Right forelimb (tissue), 1 donor: ENCODE measurements around the gene PHACTR1.

Experiments used
- DNase-seq: peaks from one replicate; pipeline ENCODE4 v3.0.0-alpha.2; 2018

The PHACTR1 gene

DNA sequence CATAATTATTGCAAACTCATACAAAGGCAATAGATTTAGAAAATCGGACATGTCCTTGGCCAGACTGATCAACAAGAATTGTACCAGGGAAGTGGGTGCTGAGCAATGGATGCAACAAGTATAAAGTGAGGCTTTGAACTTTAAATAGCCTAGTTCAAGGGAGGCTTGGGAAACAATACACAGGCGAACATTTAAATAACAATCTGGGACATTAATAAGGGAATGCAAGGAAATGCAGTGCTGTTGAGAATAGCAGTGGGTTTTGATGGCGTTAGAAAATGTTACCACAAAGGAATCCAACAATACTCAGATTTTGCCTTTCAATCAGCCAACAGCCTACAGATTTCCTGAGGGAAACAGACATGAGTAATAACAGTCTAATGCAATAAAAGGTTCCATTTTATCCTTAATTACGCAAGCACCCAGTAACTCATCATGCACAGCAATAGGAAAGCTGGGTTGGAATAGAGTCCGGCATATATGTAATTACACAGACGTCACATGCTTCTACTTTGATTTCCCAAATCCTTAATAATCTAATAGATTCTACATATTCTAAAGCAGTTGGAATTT, 134.6 kb downstream of the PHACTR1 start:
- DNase-seq = no peak

DNA sequence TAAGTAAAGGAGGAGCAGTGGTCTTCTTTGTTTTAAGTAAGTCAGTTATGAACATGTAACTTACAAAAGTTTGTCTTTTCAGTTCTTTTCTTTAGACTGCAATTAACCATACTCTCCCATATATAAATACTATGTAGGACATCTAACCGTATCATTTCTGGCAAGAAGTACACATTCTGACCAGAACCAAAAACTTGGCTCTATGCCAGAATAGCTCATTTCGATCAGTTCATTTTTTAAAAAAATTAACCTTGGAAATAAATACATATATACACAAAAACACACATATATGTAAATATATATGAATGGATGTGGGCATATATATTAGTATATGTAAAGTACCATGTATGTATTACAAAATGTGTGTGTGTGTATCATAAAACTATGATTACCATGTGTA, 145.0 kb downstream of the PHACTR1 start:
- no peak for DNase-seq

GRCh38 chr6:12865117-12865516, 148.6 kb downstream of the PHACTR1 start:
- DNase-seq = no peak

- DNase-seq = no peak
Measured at GRCh38 chr6:12865671-12866181, 149.2 kb downstream of the PHACTR1 start.

- DNase-seq = no peak
Measured at GRCh38 chr6:12866422-12867029, 150.0 kb downstream of the PHACTR1 start.

- DNase-seq = no peak
Measured at GRCh38 chr6:12869816-12870432, 153.4 kb downstream of the PHACTR1 start.

- DNase-seq = no peak
Measured at GRCh38 chr6:12873691-12874090, 157.1 kb downstream of the PHACTR1 start.

- no peak for DNase-seq
Measured at GRCh38 chr6:12875051-12875450, 158.5 kb downstream of the PHACTR1 start.

DNA sequence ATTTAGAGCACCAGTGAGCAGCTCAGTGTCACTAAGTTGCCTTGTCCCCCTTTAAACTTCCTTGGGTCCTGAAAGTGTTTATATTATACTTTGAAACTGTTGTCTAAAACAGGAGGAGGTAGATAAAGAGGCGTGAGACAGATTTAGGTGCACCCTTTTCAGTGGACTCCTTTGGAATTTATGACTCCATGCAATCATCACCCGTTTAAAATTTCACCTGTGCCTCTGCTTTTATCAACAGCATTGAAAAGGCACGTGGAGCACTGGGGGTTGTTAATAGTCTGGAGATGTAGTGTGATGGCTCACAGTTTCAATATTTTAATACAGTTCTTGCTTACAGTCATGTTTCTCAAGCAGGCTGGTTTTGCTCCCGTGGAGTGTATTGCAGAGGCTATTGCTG, 162.2 kb downstream of the PHACTR1 start:
- DNase-seq = no peak

DNA sequence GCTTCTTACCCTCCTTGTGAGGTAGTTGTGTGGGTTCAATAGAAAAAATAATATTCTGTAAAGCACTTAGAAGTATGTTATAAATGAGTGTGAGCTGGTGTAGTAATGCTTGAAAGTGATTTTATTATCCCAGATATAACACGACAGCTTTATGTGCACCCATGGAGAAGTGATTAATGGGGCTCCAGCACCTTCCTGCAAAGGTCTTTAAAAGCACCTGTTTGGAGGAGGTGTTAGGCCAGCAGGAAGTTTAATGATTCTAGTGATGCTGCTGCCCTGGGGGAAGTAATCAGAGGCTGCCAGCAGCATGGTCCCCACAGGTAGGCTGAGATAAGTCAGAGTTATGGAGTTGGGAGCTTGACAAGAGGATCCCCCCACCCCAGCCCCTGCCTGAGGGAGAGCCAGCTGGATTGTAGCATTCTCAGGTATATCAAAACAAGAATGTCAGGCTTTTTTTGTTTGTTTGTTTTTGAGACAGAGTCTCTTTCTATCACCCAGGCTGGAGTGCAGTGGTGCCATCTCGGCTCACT, 166.3 kb downstream of the PHACTR1 start:
- DNase-seq = no peak

- DNase-seq = no peak
Measured at GRCh38 chr6:12884983-12885382, 168.4 kb downstream of the PHACTR1 start.

- DNase-seq = peak; percentile 64
Measured at GRCh38 chr6:12886961-12887775, 170.6 kb downstream of the PHACTR1 start.

DNA sequence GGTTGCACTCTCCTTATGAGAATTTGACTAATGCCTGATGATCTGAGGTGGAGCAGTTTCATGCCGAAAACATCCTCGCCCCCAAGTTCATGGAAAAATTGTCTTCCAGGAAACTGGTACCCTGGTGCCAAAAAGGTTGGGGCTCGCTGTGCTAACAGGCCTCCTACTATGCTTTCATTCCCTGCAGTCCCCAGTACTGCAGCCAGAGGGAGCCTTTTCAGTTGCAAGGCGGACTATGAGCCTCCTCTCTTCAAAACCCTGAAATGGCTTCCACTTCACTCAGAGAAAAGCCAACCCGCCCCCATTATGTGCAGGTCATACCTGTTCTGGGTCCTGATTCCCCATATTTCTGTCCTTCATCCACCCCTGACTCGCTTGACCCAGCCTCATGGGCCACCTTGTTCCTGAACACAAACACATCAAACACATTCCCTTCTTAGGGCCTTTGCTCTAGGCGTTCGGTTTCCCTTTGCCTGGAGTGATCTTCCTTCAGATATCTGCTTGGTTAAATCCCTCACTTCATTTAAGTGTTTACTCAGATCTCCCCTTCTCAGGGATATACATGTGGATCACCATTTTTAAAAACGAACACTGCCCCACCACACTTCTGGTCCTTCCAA, 173.7 kb downstream of the PHACTR1 start:
- DNase-seq = no peak

GRCh38 chr6:12891595-12891994, 175.0 kb downstream of the PHACTR1 start:
- DNase-seq = no peak

- DNase-seq = no peak
Measured at GRCh38 chr6:12892151-12892550, 175.6 kb downstream of the PHACTR1 start.

GRCh38 chr6:12893036-12893435, 176.5 kb downstream of the PHACTR1 start:
- DNase-seq = no peak

- no peak for DNase-seq
Measured at GRCh38 chr6:12895721-12896120, 179.2 kb downstream of the PHACTR1 start.

- no peak for DNase-seq
Measured at GRCh38 chr6:12896208-12896733, 179.7 kb downstream of the PHACTR1 start.

- DNase-seq = no peak
Measured at GRCh38 chr6:12898603-12899002, 182.0 kb downstream of the PHACTR1 start.

- no peak for DNase-seq
Measured at GRCh38 chr6:12899046-12899833, 182.7 kb downstream of the PHACTR1 start.

GRCh38 chr6:12903246-12903645, 186.7 kb downstream of the PHACTR1 start:
- no peak for DNase-seq

- DNase-seq = no peak
Measured at GRCh38 chr6:12909833-12910232, 193.3 kb downstream of the PHACTR1 start.
